GM20431 (cell line): Measurements from ENCODE around the gene DALRD3.

Source experiments
- in situ Hi-C: fragments of 300-500 bp; cut with MseI, MboI; formaldehyde crosslinking; loops from one replicate; pipeline ENCODE4 v1.15.0; 2020; ENCODE audit warnings: low sequenced_read_pairs; ENCODE audit not compliant: unreplicated experiment

The DALRD3 gene

GRCh38 chr3:49017971-49018706, at the start of gene DALRD3:
TSS of gene DALRD3 (minus strand) at chr3:49018580. CDS start at chr3:49018564, 16 bp downstream.
- in situ Hi-C loops, result no loop called here

GRCh38 chr3:49058011-49058410, 39.6 kb upstream of the DALRD3 start:
- in situ Hi-C loops, result no loop called here

GRCh38 chr3:49057268-49057667, 38.9 kb upstream of the DALRD3 start:
- in situ Hi-C loops, result no loop called here

DNA sequence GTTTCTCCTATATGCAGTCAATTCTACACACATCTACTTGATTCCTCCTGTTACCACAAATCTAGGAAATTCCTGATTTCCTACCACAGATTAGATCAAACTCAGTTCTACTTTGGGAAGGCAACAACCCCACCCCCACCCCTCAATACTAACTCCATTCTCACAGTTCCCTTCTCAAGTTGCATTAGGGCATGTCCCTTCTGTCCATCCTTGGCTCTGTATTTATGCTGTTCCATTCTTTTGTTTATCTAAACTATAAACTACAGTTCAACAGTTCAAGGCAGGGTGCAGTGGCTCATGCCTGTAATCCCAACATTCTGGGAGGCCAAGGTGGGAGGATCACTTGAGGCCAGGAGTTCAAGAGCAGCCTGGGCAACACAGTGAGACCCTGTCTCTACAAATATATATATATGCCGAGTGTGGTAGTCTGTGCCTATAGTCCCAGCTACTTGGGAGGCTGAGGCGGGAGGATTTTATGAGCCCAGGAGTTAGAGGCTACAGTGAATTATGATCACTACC, 36.0 kb upstream of the DALRD3 start:
- in situ Hi-C loops, result no loop called here

DNA sequence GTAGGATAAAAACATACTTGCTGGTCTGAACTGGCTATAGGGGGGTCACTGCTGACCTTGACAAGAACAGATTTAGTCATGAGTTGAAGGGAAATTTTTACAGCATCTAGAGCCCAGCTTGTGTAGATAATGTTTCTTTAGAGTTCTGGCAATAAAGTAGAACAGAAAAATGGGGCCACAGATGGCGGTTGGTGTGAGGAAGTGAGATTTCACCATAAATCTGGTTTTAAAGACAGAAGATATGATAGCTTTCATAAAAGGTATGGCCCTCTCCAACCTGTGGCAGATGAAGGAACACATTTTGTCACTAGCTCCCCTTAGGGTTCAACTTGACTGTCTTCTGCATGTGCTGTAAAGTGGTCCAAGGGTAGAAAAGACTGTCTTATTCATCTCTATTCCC, 35.2 kb upstream of the DALRD3 start:
- in situ Hi-C loops, result no loop called here

DNA sequence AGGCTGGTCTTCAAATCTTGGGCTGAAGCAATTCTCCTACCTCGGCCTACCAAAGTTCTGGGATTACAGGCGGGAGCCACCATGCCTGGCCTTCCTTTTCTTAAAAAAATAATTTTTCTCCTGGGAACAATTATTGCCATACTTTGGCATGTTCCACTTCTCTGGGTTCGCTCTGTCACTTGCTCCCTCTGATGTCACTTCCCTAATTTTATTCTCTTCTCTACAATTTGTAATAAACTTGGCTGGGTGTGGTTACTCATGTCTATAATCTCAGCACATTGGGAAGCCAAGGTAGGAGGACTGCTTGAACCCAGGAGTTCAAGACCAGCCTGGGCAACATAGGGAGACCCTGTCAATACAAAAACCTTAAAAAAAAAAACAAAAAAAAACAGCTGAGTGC, 16.9 kb upstream of the DALRD3 start:
- in situ Hi-C loops, result no loop called here

DNA sequence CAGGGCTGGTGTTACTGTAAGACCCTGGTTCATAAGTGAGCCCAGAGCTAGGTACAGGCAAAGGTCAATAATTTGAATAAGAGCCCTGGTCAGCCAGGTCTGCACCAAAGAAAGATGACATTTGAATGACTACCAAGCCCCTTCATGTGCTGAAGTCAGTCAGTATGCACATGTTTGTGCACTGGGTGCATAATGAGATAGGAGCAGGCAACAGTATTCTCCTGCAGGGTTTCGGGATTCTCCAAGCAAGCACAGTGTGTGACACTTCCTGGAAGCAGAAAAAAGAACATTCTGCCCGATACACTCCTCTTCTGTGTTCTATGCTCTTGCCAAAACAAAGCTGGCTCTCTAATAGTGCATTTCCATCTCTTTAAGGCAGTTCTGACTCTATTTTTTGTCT, 16.3 kb upstream of the DALRD3 start:
- in situ Hi-C loops, result no loop called here

DNA sequence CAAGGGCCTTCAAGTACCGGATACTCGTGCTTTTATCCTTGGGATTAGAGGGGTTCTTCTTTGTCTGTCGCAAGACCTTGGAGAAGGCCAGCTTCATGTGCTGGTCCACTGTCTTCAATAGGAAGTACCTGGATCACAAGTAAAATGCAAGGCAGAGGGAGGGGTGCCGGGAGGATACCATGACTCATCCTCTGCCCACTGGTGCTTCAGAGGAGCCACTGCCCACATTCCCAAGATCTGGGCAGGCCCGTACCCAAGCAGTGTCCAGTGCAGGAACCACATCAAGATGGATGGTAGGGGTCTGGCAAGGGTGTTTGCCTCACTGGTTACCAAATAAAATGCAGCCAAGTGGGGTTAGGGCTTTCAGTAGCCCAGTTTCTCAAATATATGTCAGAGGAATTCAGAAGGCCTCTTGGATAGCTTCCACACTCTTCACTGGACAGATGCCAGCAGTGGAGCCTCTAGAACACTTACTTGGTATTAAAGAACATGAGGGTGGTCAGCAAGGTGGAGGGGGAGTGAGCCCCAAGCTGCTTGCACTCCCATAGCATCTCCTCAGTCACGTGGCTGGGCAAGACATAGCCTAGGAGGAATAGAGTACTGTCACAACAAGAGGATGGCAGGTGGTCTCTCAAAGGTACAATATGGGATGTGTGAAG, 14.4 kb upstream of the DALRD3 start:
- in situ Hi-C loops, result no loop called here

GRCh38 chr3:49030321-49030720, 11.9 kb upstream of the DALRD3 start:
- in situ Hi-C loops, result no loop called here

- in situ Hi-C loops, result no loop called here
These were observed 11.1 kb upstream of the DALRD3 start for GRCh38 chr3:49029563-49029884.

DNA sequence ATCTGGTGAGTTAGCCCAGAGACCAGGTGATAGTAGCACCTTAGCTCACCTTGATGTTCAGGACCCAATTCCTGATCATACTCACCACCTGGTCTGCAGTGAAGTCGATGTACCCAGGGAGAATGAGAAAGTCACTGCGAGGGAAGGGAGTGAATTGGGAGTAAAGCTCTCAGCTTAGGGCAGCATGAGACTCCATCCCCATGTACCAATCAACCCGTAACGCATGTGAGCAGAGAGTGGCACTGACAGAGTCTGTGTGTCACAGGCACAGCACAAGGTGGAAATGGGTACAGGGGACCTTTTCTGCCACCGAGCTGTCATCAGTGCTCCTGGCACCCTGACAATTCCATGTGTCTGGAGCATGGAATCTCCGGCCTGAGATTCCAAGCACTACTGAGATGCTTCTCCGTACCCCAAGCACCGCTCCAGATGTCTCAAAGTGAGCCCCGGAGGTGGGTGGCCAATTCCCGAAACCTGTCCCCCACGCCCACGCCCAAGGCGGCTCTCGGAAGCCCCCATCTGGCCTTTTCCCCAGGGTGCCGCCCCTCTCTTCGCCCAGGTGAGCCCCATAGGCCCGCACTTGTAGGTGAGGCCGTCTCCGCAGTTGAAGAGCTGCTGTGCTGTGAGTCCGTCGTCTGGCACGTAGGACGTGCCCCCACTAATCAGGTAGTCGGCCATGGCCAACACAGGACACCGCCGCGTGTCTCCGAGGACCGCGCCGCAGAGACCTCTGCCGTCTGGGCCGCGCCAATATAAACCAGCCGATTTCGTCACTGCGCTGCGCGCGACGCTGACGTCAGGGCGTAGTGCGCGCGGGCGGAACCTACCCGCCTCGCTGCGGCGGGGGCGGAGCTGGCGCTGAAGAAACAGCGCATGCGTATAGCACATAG, 10.5 kb upstream of the DALRD3 start, which contains the start of gene IMPDH2:
TSS of gene IMPDH2 (minus strand) at position 726 of the 890 bp plus-strand sequence. CDS start at position 678, 48 bp downstream.
- in situ Hi-C loops, result no loop called here

- in situ Hi-C loops, result no loop called here
These were observed 9.9 kb upstream of the DALRD3 start for GRCh38 chr3:49028298-49028672.

GRCh38 chr3:49027634-49028033, 9.3 kb upstream of the DALRD3 start:
- in situ Hi-C loops, result no loop called here

DNA sequence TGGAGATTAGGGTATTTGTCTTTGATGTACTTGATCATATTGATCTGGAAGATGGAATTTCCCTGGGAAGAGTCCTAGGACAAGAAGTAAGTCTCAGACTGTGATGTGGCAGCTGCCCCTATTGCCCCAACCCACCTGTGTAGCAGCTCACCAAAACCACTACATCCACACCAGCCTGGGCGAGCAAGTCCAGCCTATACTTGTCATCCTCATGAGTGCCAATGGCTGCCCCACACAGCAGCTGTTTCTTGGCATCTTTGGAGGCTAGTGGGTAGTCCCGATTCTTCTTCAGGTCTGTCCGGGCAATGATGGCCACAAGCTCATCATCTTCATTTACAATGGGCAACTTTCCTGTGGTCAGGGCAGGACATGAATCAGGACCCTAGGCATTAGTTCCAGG, 8.2 kb upstream of the DALRD3 start:
- in situ Hi-C loops, result no loop called here

GRCh38 chr3:49025793-49026520, 7.6 kb upstream of the DALRD3 start:
- in situ Hi-C loops, result no loop called here

- in situ Hi-C loops, result no loop called here
These were observed 6.8 kb upstream of the DALRD3 start for GRCh38 chr3:49025005-49025792.

DNA sequence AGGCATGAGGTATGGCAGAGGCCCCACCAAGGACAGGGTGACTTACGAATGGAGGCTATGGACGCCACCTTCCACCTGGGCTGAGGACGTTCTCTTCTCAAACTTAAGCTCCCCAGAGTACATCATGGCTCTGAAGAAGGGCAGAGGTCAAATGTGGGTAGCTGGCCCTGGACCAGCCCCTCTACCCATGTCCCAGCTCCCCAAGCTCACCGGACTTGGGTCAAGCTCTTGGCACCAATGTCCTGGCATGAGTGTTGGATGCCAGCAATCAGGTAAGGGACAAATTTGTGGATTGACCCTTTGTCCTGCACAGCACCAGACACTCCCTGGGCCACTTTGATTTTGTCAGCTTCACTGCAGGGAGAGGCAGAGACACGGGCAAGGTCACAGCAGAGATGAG, 6.1 kb upstream of the DALRD3 start:
- in situ Hi-C loops, result no loop called here

GRCh38 chr3:49023775-49024174, 5.4 kb upstream of the DALRD3 start:
- in situ Hi-C loops, result no loop called here

DNA sequence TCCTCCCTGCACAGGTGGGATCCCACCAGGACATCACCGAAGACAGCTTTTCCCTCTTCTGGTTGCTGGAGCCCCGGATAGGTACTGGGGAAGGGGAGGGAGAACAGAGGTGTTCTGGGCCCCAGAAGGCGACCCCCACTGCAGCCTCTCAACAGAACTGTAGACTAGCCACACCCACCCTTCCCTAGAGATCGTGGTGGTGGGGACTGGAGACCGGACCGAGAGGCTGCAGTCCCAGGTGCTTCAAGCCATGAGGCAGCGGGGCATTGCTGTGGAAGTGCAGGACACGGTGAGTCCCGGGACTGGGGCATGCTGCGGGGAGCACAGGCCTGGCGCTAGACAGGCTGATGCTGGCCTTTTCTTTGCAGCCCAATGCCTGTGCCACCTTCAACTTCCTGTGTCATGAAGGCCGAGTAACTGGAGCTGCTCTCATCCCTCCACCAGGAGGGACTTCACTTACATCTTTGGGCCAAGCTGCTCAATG, 4.3 kb upstream of the DALRD3 start:
- in situ Hi-C loops, result no loop called here
